HEK293T (cell line): ENCODE results near the gene CDK8.

Experiments
- FOXK2 ChIP-seq: fragments of 450-650 bp; IDR thresholded peaks from 2 replicates; pipeline ENCODE4 v1.6.1; 2016; ENCODE audit warnings: mild to moderate bottlenecking
- NFRKB ChIP-seq: fragments of 450-650 bp; IDR thresholded peaks from 2 replicates; pipeline ENCODE4 v1.6.1; 2016; ENCODE audit warnings: mild to moderate bottlenecking, moderate library complexity

GRCh38 chr13:26400545-26400944, 146.6 kb downstream of the CDK8 start:
- TF ChIP-seq FOXK2, result no peak
- no peak for TF ChIP-seq NFRKB
